ENCODE results near the gene HLA-F.

HLA-F gene

GRCh38 chr6:29763491-29764289, 40.5 kb downstream of the HLA-F start:
- TF ChIP-seq, protein P1, sequence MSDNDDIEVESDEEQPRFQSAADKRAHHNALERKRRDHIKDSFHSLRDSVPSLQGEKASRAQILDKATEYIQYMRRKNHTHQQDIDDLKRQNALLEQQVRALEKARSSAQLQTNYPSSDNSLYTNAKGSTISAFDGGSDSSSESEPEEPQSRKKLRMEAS (IDR thresholded peaks at IDR 0.05; ENCODE audit: low read depth, low read length): no peak
- no peak for TF ChIP-seq MYC (IDR thresholded peaks at IDR 0.05; ENCODE audit: low read depth, low read length)
- no peak for TF ChIP-seq POLR2A (IDR thresholded peaks at IDR 0.05; ENCODE audit: extremely low read depth, insufficient read length)
- TF ChIP-seq CTCF (IDR thresholded peaks at IDR 0.05; ENCODE audit: low read depth, low read length): no peak
- no peak overlapping the region for H3K4me3 ChIP-seq (ENCODE audit: low read depth, low read length)
- peak; percentile 15 for DNase-seq (ENCODE audit: low read depth)

GRCh38 chr6:29764422-29765196, 41.4 kb downstream of the HLA-F start:
- no peak overlapping the region for H3K4me3 ChIP-seq (ENCODE audit: low read depth, low read length)
- no peak for DNase-seq (ENCODE audit: low read depth)
- TF ChIP-seq POLR2A (IDR thresholded peaks at IDR 0.05; ENCODE audit: extremely low read depth, insufficient read length): no peak
- TF ChIP-seq MYC (IDR thresholded peaks at IDR 0.05; ENCODE audit: low read depth, low read length): no peak
- TF ChIP-seq, protein P1 (IDR thresholded peaks at IDR 0.05; ENCODE audit: low read depth, low read length): no peak
- no peak for TF ChIP-seq CTCF (IDR thresholded peaks at IDR 0.05; ENCODE audit: low read depth, low read length)

DNA sequence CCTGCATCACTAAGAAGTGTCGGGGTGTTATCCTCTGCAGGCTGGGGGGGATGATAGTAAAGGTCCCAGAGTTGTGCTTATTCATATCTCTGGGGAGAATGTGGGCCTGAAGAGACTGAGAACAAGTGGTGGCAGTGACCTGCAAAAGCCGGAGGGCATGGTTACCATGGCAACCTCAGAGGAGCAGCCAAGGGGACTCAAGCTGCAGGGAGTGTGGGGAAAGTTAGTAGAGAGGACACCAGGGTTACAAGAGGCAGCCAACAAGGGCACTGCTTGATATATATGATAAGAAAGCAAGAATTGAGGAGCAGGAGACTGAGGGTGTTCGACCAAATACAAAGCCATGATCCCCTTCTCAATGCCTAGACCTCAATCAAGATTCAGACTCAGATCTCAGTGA, 46.1 kb downstream of the HLA-F start:
- TF ChIP-seq, protein P1 (IDR thresholded peaks at IDR 0.05; ENCODE audit: low read depth, low read length): no peak
- no peak for TF ChIP-seq POLR2A (IDR thresholded peaks at IDR 0.05; ENCODE audit: extremely low read depth, insufficient read length)
- TF ChIP-seq CTCF (IDR thresholded peaks at IDR 0.05; ENCODE audit: low read depth, low read length): no peak
- no peak for TF ChIP-seq MYC (IDR thresholded peaks at IDR 0.05; ENCODE audit: low read depth, low read length)
- no peak for DNase-seq (ENCODE audit: low read depth)
- H3K4me3 ChIP-seq (ENCODE audit: low read depth, low read length): no peak overlapping the region

- no peak for DNase-seq (ENCODE audit: low read depth)
- no peak overlapping the region for H3K4me3 ChIP-seq (ENCODE audit: low read depth, low read length)
- no peak for TF ChIP-seq MYC (IDR thresholded peaks at IDR 0.05; ENCODE audit: low read depth, low read length)
- no peak for TF ChIP-seq POLR2A (IDR thresholded peaks at IDR 0.05; ENCODE audit: extremely low read depth, insufficient read length)
- no peak for TF ChIP-seq CTCF (IDR thresholded peaks at IDR 0.05; ENCODE audit: low read depth, low read length)
- TF ChIP-seq, protein P1 (IDR thresholded peaks at IDR 0.05; ENCODE audit: low read depth, low read length): no peak
These were observed 47.1 kb downstream of the HLA-F start for GRCh38 chr6:29770306-29770705.

DNA sequence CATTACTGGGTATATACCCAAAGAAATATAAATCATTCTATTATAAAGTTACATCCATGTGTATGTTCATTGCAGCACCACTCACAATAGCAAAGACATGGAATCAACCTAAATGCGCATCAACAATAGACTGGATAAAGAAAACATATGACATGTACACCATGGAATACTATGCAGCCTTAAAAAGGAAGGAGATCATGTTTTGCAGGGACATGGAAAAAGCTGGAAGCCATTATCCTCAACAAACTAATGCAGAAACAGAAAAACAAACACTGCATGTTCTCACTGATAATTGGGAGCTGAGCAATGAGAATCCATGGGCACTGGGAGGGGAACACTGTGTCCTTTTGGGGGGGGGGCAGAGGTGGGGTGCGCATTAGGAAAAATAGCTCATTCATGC, 53.5 kb downstream of the HLA-F start:
- TF ChIP-seq POLR2A (IDR thresholded peaks at IDR 0.05; ENCODE audit: extremely low read depth, insufficient read length): no peak
- TF ChIP-seq CTCF (IDR thresholded peaks at IDR 0.05; ENCODE audit: low read depth, low read length): no peak
- no peak for TF ChIP-seq MYC (IDR thresholded peaks at IDR 0.05; ENCODE audit: low read depth, low read length)
- TF ChIP-seq, protein P1 (IDR thresholded peaks at IDR 0.05; ENCODE audit: low read depth, low read length): no peak
- no peak for DNase-seq (ENCODE audit: low read depth)
- H3K4me3 ChIP-seq (ENCODE audit: low read depth, low read length): no peak overlapping the region
